ENCODE results near the gene XIRP1. TPM values are rescaled to one million over a fixed set of nuclear protein-coding genes. Genes with fewer than 3 reads are reported as not detected.

The XIRP1 gene
- total RNA-seq, 1 donor from 2014 or later = 0.10 TPM

DNA sequence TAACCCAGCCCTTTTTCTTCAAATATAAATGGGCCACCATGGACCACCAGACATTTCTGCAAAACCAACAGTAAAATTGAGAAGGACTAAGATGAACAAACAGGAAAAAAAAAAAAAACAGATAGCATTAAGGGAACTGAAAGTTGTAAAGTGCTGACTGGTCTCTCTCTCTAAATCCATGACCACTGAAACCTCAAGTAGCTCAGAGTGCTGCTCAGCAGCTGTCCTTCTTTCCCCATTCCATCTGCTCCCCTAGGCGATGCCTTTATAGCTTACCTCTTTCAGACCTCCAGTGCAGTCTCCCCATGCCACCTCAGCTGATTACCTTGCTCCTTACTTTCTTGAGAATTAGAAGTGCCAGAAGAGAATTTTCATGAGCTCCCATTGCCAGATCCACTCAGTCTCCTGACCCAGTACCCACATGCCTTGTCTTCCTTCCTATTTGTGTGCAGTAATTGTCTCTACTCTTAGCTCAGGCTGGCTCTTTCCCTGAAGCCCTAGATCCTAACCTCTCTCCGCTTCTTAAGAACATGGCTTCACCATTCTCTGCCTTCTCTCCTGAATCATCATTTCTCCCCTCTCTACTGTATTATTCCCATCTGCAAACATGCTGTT is 23.9 kb upstream of the XIRP1 start:
- no peak overlapping the region for H3K27ac Mint-ChIP-seq (ENCODE audit: unreplicated experiment)
- H3K9me3 Mint-ChIP-seq (ENCODE audit: low read depth) = no peaks in the 10 kb centered on the region
- H3K4me1 Mint-ChIP-seq (ENCODE audit: low read depth) = no peaks in the 10 kb centered on the region
- no peak for DNase-seq (ENCODE audit: low spot score)
- no peak overlapping the region for H3K4me3 Mint-ChIP-seq (ENCODE audit: unreplicated experiment)
- peaks cover 35% of the 10 kb centered on the region for H3K27me3 Mint-ChIP-seq (ENCODE audit: low read depth)
- no peaks in the 10 kb centered on the region for H3K36me3 Mint-ChIP-seq (ENCODE audit: low read depth)
- TF ChIP-seq, protein P1, sequence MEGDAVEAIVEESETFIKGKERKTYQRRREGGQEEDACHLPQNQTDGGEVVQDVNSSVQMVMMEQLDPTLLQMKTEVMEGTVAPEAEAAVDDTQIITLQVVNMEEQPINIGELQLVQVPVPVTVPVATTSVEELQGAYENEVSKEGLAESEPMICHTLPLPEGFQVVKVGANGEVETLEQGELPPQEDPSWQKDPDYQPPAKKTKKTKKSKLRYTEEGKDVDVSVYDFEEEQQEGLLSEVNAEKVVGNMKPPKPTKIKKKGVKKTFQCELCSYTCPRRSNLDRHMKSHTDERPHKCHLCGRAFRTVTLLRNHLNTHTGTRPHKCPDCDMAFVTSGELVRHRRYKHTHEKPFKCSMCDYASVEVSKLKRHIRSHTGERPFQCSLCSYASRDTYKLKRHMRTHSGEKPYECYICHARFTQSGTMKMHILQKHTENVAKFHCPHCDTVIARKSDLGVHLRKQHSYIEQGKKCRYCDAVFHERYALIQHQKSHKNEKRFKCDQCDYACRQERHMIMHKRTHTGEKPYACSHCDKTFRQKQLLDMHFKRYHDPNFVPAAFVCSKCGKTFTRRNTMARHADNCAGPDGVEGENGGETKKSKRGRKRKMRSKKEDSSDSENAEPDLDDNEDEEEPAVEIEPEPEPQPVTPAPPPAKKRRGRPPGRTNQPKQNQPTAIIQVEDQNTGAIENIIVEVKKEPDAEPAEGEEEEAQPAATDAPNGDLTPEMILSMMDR (IDR thresholded peaks at IDR 0.05) = no peak

DNA sequence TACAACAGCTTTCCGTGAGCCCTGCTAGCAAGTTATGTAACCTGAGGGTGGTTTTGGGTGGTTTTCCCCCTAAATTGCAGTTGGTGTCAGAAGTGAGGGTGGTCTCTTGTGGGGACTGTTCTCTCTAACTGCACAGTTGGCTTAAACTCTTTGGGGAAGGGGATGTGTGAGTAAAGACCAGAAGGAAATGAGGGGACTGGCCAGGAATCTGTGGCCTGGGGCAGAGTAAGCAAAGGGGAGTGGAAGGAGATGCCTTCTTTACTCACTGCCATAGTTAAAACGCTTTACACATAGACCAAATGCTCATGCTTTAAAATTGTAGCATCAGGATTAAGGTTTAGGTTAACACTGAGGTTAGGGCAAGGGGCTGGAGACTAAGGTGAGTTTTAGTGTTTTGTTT is 21.2 kb upstream of the XIRP1 start:
- no peaks in the 10 kb centered on the region for H3K9me3 Mint-ChIP-seq (ENCODE audit: low read depth)
- H3K4me1 Mint-ChIP-seq (ENCODE audit: low read depth) = no peaks in the 10 kb centered on the region
- TF ChIP-seq, protein P1 (IDR thresholded peaks at IDR 0.05) = no peak
- DNase-seq (ENCODE audit: low spot score) = no peak
- H3K27ac Mint-ChIP-seq (ENCODE audit: unreplicated experiment) = no peak overlapping the region
- no peak overlapping the region for H3K4me3 Mint-ChIP-seq (ENCODE audit: unreplicated experiment)
- peaks cover 22% of the 10 kb centered on the region for H3K27me3 Mint-ChIP-seq (ENCODE audit: low read depth)
- no peaks in the 10 kb centered on the region for H3K36me3 Mint-ChIP-seq (ENCODE audit: low read depth)

DNA sequence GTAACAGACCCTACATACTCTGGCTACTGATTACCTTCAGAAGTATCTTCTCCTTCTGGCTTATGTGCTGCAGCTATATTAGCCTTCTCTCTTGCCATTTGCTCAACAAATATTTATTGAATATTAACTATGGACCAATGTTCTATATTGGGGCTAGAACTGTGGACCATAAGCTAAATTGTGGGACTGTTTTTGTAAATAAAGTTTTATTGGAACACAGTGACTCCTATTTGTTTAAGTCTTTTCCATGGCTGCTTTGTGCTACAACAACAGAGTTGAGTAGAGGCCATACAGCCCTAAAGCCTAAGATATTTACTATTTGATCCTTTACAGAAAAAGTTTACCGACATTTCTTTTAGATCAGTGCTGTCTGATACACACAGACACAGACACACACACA is 20.3 kb upstream of the XIRP1 start:
- no peak overlapping the region for H3K4me3 Mint-ChIP-seq (ENCODE audit: unreplicated experiment)
- no peaks in the 10 kb centered on the region for H3K36me3 Mint-ChIP-seq (ENCODE audit: low read depth)
- no peaks in the 10 kb centered on the region for H3K4me1 Mint-ChIP-seq (ENCODE audit: low read depth)
- no peaks in the 10 kb centered on the region for H3K9me3 Mint-ChIP-seq (ENCODE audit: low read depth)
- H3K27me3 Mint-ChIP-seq (ENCODE audit: low read depth) = peaks cover 25% of the 10 kb centered on the region
- no peak for DNase-seq (ENCODE audit: low spot score)
- no peak overlapping the region for H3K27ac Mint-ChIP-seq (ENCODE audit: unreplicated experiment)
- TF ChIP-seq, protein P1 (IDR thresholded peaks at IDR 0.05) = no peak

DNA sequence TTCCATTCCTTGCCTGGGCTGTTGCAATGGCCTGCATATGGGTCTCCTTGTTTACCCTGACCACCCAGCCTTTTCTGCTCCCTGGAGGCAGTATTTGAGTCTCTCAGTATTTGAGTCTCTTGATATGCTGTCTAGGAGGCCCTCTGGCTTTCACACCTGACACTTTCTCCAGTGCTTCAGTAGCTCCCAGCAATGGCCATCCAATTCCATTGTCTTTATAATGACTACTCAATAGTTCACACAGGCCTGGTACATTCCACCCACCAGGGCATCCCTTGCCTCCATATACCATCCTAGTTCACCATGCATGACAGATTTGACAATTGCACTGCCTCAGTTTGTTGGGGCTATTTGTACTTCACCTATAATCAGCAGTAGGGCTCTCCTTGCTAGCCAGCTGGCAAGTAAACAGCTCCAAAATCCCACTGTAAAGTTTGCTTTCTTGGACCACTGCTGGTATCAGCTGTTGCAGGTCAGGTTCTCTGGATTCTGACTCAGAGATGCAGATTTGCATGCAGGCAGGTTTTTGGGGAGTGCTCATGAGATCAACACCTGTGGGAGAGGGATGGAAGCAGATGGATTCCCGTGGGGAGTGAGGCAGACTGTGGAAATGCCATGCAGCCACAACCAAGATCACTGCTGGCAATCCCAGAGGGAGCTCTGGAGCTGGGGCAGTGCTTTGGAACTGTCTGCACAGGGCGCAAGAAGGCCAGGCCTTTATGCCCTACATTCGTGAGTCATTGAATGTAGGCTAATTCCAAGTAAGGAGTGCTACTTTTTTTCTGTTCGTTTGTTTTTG is 19.1 kb upstream of the XIRP1 start:
- no peaks in the 10 kb centered on the region for H3K4me1 Mint-ChIP-seq (ENCODE audit: low read depth)
- H3K27me3 Mint-ChIP-seq (ENCODE audit: low read depth) = peaks cover 20% of the 10 kb centered on the region
- TF ChIP-seq, protein P1 (IDR thresholded peaks at IDR 0.05) = no peak
- no peak overlapping the region for H3K4me3 Mint-ChIP-seq (ENCODE audit: unreplicated experiment)
- no peaks in the 10 kb centered on the region for H3K36me3 Mint-ChIP-seq (ENCODE audit: low read depth)
- DNase-seq (ENCODE audit: low spot score) = no peak
- no peaks in the 10 kb centered on the region for H3K9me3 Mint-ChIP-seq (ENCODE audit: low read depth)
- H3K27ac Mint-ChIP-seq (ENCODE audit: unreplicated experiment) = no peak overlapping the region

DNA sequence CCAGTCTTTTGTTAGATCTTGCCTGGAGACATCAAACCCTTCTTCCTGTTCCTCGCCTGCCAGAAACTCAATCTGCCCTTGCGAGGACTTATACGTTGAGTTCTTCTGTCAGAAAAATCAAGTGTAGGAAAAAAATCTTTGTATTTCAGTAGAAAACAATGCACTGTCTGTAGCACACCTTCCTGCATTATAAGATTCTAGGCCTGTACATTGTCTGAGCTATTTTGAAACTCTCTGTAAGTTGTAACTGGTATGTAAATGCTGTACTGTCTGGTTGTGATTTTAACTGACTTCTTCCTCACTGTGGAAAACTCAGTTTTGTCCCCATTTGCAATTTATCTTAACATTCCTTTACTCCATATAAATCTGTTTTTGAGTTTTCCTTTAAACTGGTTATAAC is 17.7 kb upstream of the XIRP1 start:
- Mint-ChIP-seq H3K36me3 (ENCODE audit: low read depth) (no peaks in the 10 kb centered on the region), H3K4me3 (ENCODE audit: unreplicated experiment) (no peak overlapping the region), H3K27me3 (ENCODE audit: low read depth) (peaks cover 17% of the 10 kb centered on the region), H3K27ac (ENCODE audit: unreplicated experiment) (no peak overlapping the region), H3K4me1 (ENCODE audit: low read depth) (no peaks in the 10 kb centered on the region), H3K9me3 (ENCODE audit: low read depth) (peaks cover 3% of the 10 kb centered on the region)
- TF ChIP-seq, protein P1 (IDR thresholded peaks at IDR 0.05) = no peak
- DNase-seq (ENCODE audit: low spot score) = no peak

All from chondrocyte (in vitro differentiated cells).